ENCODE measurements around the gene MAP3K10. TPM values are rescaled to one million over a fixed set of nuclear protein-coding genes. Genes with fewer than 3 reads are reported as not detected.
A peak's percentile ranks its signal among the peaks of the same experiment; 100 is the strongest.
"Not testable (repeated sequence)": the region's sequence is repeated elsewhere in the genome, so short reads cannot be mapped to it uniquely, and the experiment has no call there.

MAP3K10 gene
- total RNA-seq, 2 donors from 2014 or later = 13.2 to 28.4 TPM

DNA sequence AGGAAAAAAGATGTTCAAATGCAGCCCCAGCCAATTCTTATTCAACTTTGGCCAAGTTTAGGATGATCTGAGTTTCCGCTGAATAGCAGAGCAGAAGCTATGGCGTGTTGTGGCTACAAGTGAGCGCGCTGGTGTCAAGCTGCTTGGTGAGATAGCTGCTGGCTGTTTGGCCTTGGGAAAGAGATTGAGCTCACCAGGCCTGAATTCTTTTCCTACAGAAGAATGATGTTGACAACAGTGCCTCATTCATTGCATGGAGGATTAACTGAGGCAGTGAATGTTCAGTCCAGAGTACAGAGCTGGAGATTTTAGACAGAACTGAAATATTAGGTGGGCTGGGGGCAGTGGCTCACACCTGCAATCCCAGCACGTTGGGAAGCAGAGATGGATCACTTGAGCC, 31.5 kb upstream of the MAP3K10 start:
- DNase-seq (ENCODE audit: low spot score) = no peak
- H3K4me3 Mint-ChIP-seq = no peak overlapping the region
- ATAC-seq = no peak
- H3K36me3 Mint-ChIP-seq = no peaks in the 10 kb centered on the region
- H3K9me3 Mint-ChIP-seq = peaks cover 3% of the 10 kb centered on the region
- H3K27ac Mint-ChIP-seq = peak overlapping the region in 1 of 2 donors; percentile 79
- H3K27me3 Mint-ChIP-seq = no peaks in the 10 kb centered on the region
- H3K4me1 Mint-ChIP-seq (ENCODE audit: low read depth in 2 of 2) = peaks cover 20 to 30% of the 10 kb centered on the region in 2 donors

DNA sequence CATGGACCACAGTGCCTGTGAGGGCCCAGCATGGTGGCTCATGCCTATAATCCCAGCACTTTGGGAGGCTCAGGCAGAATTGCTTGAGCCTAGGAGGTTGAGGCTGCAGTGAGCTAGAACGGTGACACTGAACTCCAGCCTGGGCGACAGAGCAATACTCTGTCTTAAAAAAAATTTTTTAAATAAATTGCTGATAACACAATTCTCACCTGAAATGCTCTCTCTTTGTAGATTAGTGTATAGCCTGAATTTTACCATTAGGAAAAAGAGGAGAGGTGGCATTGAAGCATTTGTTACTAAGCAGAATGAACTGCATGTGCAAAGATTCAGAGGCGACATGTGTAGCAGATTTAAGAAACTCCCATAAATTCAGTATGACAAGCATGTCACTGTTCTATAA, 29.1 kb upstream of the MAP3K10 start:
- DNase-seq (ENCODE audit: low spot score) (no peak), ATAC-seq (no peak)
- Mint-ChIP-seq H3K9me3 (peaks cover 3% of the 10 kb centered on the region), H3K27ac (no peak overlapping the region), H3K4me3 (no peak overlapping the region), H3K36me3 (no peaks in the 10 kb centered on the region), H3K4me1 (ENCODE audit: low read depth in 2 of 2) (peaks cover 19 to 28% of the 10 kb centered on the region in 2 donors), H3K27me3 (no peaks in the 10 kb centered on the region)

DNA sequence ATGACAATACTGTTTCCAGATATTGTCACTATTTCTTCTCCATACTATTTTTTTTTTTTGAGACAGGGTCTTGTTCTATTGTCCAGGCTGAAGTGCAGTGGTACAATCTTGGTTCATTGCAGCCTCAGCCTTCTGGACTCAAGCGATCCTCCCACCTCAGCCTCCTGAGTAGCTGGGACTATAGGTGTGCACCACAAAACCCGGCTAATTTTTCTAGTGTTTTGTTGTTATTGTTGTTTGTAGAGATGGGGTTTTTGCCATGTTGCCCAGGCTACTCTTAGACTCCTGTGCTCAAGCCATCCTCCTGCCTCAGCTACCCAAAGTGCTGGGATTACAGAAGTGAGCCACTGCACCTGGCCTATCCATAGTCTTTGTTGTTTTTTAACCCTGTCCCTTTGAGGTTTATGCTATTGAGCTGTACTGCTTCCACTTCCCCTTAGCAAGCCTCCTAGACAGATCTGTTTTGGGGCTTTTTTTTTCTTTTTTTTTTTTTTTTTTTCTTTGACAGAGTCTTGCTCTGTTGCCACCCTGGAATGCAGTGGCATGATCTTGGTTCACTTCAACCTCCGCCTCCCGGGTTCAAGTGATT, 27.6 kb upstream of the MAP3K10 start:
- H3K4me3 Mint-ChIP-seq = no peak overlapping the region
- peak overlapping the region; percentile 23 to 75 for H3K27ac Mint-ChIP-seq
- no peaks in the 10 kb centered on the region for H3K27me3 Mint-ChIP-seq
- peaks cover 19 to 24% of the 10 kb centered on the region in 2 donors for H3K4me1 Mint-ChIP-seq (ENCODE audit: low read depth in 2 of 2)
- ATAC-seq = peak in 1 of 2 donors; percentile 20
- DNase-seq (ENCODE audit: low spot score) = no peak
- peaks cover 3% of the 10 kb centered on the region for H3K9me3 Mint-ChIP-seq
- H3K36me3 Mint-ChIP-seq = no peaks in the 10 kb centered on the region

DNA sequence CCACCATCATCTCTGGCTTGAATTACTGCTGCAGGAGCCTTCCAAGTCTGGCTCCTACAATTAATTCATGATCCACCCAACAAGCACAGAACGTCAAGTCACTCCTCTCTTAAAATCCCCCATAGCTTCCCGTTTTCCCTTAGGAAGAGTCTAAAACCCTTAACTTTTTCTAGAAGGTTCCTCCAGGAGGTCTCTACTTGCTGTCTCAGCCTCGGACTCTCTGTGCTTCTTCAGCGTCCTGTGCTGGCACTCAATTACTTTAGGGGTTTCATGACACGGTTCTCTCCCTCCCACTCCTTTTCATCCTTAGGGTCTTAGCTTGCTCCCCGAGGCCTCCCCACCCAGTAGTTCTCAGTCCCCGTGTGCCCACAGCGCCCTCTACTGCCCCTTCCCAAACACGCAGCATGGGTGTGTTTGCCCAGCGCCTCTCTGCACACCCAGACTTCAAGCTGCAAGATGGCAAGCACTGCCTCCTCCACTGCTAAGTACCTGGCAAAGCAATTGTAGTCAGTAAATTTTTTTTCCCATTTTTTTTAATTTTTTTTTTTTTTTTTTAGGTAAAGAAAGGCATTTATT, 25.8 kb upstream of the MAP3K10 start:
- Mint-ChIP-seq H3K4me3 (peak overlapping the region; percentile 41), H3K36me3 (no peaks in the 10 kb centered on the region), H3K27me3 (no peaks in the 10 kb centered on the region), H3K9me3 (peaks cover 3% of the 10 kb centered on the region), H3K4me1 (ENCODE audit: low read depth in 2 of 2) (peaks cover 19 to 23% of the 10 kb centered on the region in 2 donors), H3K27ac (peak overlapping the region in 1 of 2 donors; percentile 62)
- peak; percentile 68 for DNase-seq (ENCODE audit: low spot score)
- ATAC-seq = peak; percentile 82 to 86

DNA sequence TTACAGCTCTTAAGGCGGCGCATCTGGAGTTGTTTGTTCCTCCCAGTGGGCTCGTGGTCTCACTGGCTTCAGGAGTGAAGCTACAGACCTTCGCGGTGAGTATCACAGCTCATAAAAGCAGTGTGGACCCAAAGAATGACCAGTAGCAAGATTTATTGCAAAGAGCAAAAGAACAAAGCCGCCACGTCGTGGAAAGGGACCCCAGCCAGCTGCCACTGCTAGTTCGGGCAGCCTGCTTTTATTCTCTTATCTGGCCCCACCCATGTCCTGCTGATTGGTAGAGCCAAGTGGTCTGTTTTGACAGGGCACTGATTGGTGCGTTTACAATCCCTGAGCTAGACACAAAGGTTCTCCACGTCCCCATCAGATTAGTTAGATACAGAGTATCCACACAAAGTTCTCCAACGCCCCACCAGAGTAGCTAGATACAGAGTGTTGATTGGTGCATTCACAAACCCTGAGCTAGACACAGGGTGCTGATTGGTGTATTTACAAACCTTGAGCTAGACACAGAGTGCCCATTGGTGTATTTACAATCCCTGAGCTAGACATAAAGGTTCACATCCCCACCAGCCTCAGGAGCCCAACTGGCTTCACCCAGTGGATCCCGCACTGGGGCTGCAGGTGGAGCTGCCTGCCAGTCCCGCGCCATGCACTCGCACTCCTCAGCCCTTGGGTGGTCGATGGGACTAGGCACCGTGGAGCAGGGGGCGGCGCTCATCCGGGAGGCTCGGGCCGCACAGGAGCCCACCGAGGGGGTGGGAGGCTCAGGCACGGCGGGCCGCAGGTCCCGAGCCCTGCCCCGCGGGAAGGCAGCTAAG, 21.5 kb upstream of the MAP3K10 start:
- H3K4me1 Mint-ChIP-seq (ENCODE audit: low read depth in 2 of 2); H3K9me3 Mint-ChIP-seq; DNase-seq (ENCODE audit: low spot score); ATAC-seq; H3K36me3 Mint-ChIP-seq; H3K27ac Mint-ChIP-seq; H3K27me3 Mint-ChIP-seq; H3K4me3 Mint-ChIP-seq: not testable (repeated sequence)

DNA sequence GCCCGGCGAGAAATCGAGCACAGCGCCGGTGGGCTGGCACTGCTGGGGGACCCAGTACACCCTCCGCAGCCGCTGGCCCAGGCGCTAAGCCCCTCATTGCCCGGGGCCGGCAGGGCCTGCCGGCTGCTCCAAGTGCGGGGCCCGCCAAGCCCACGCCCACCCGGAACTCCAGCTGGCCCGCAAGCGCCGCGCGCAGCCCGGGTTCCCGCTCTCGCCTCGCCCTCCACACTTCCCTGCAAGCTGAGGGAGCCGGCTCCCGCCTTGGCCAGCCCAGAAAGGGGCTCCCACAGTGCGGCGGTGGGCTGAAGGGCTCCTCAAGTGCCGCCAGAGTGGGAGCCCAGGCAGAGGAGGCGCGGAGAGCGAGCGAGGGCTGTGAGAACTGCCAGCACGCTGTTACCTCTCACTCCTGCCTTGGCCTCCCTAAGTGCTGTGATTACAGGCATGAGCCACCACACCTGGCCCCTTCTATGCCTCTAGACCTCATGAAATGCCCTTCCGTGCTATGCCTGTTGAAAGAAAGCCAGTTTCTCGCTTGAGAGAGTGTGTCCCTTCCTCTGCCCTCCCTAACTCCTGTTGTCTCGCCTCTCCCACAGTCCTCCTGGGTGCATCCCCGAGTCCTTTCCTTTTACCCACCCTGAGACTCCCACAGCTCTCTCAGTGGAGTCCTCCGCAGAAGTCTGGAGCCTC, 20.8 kb upstream of the MAP3K10 start:
- not testable (repeated sequence) for H3K9me3 Mint-ChIP-seq; H3K4me1 Mint-ChIP-seq (ENCODE audit: low read depth in 2 of 2); H3K27me3 Mint-ChIP-seq; H3K4me3 Mint-ChIP-seq; H3K27ac Mint-ChIP-seq; DNase-seq (ENCODE audit: low spot score); H3K36me3 Mint-ChIP-seq; ATAC-seq

DNA sequence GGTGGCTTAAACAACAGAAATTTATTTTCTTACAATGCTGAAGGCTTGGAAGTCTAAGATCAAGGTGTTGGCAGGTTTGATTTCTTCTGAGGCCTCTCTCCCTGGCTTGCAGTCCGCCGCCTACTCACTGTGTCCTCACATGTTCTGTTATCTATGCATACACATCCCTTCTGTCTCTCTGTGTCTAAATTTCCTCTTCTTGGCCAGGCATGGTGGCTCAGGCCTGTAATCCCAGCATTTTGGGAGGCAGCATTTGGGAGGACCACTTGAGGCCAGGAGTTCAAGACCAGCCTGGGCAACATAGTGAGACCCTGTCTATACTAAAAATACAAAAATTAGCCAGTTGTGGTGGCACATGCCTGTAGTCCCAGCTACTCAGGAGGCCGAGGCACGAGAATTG, 19.9 kb upstream of the MAP3K10 start:
- H3K27me3 Mint-ChIP-seq = not testable (repeated sequence)

DNA sequence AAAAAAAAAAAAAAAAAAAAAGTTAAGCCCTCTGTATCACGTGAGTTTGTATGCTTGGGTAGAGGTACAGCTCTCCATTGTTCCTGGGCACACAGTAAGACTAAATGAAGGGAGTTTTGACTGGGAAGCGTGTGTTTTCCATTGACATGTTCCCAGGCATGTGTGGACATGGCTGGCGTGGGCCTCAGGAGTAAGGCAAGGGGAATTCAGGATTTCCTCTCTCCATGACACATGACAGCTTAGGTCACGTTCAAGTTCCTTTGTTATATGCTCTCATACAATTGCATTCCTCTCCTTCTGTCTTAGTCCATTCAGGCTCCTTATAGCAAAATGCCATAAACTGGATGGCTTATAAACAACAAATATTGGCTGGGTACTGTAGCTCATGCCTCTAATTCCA, 17.1 kb upstream of the MAP3K10 start:
- Mint-ChIP-seq H3K4me3 (no peak overlapping the region), H3K27ac (no peak overlapping the region), H3K36me3 (no peaks in the 10 kb centered on the region), H3K9me3 (no peaks in the 10 kb centered on the region), H3K27me3 (no peaks in the 10 kb centered on the region), H3K4me1 (ENCODE audit: low read depth in 2 of 2) (no peaks in the 10 kb centered on the region)
- ATAC-seq (no peak), DNase-seq (ENCODE audit: low spot score) (no peak)

More for the DNA sequence above, 19.9 kb upstream of the MAP3K10 start:
- DNase-seq (ENCODE audit: low spot score); H3K9me3 Mint-ChIP-seq; ATAC-seq; H3K4me3 Mint-ChIP-seq; H3K4me1 Mint-ChIP-seq (ENCODE audit: low read depth in 2 of 2); H3K27ac Mint-ChIP-seq; H3K36me3 Mint-ChIP-seq: not testable (repeated sequence)

DNA sequence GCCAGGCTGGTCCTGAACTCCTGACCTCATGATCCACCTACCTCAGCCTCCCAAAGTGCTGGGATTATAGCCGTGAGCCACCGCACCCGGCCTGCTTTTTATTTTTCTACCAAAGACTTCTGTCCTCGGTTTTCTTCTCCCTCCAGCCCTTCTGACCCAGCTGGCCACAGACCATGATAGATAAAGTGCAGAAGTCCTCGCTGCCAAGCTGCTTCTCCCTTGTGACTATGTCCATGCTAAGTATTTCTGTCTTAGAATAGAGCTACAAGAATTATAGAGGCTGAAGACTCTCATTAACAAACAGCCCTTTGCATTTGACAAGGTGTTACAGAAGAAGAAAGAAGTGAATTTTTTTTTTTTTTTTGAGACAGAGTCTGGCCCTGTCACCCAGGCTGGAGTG, 15.4 kb upstream of the MAP3K10 start:
- no peaks in the 10 kb centered on the region for H3K4me1 Mint-ChIP-seq (ENCODE audit: low read depth in 2 of 2)
- ATAC-seq = no peak
- H3K36me3 Mint-ChIP-seq = no peaks in the 10 kb centered on the region
- no peak overlapping the region for H3K27ac Mint-ChIP-seq
- no peak overlapping the region for H3K4me3 Mint-ChIP-seq
- no peaks in the 10 kb centered on the region for H3K9me3 Mint-ChIP-seq
- DNase-seq (ENCODE audit: low spot score) = no peak
- peaks cover 5 to 8% of the 10 kb centered on the region in 2 donors for H3K27me3 Mint-ChIP-seq

DNA sequence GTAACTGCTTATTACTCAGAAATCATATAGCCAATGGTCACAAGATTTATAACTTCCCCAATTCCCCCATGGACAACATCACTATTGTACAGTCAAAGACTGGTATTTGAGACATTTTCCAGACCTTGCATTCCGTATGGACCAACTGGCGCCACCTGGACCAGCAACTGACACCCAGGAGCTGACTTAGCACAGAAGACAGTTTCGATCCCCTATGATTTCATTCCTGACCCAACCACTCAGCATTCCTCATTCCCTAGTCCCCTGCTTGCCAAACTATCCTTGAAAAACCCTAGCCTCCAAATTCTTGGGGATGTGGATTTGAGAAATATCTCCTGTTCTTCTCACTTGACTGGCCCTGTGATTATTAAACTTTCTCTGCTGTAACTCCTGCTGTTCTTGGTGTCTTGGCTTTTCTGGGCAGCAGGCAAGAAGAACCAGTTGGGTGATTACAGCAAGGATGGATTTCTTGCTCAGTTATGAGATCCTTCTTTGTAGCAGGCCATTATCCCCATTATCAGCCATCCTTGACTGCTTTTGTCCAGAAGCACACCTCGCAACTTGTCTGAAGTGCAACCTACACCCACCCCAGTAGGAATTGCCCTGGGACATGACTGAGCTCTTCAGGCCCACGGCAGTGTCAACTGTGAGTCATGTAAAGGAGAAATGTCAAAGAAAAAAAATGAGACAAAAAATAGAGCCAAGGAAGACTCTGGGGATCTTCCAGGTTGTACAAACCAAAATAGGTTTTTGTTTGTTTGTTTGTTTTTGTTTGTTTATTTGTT, 13.7 kb upstream of the MAP3K10 start:
- Mint-ChIP-seq H3K4me1 (ENCODE audit: low read depth in 2 of 2) (no peaks in the 10 kb centered on the region), H3K27ac (no peak overlapping the region), H3K27me3 (peaks cover 5 to 8% of the 10 kb centered on the region in 2 donors), H3K36me3 (no peaks in the 10 kb centered on the region), H3K4me3 (no peak overlapping the region), H3K9me3 (no peaks in the 10 kb centered on the region)
- no peak for DNase-seq (ENCODE audit: low spot score)
- ATAC-seq = no peak

DNA sequence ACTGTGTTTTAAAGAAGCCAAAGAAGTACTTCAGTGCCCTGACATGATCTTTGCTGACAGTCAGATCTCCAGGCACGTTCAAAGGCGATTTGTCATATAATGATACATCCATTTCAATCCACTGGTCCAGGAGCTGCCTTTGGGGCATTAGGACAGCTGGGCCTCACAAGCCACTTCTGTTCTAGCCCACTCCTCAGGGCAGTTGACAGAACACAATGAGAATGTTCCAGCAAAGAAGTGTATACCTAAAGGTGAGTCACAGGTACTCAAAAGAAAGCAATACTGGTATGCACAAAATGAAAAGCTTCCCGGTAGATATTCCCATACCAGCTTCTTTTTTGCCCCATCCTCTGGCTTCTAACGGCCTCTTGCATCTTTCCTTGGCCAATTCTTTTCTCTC, 12.5 kb upstream of the MAP3K10 start:
- no peaks in the 10 kb centered on the region for H3K4me1 Mint-ChIP-seq (ENCODE audit: low read depth in 2 of 2)
- H3K27me3 Mint-ChIP-seq = peaks cover 5 to 8% of the 10 kb centered on the region in 2 donors
- no peak overlapping the region for H3K27ac Mint-ChIP-seq
- no peaks in the 10 kb centered on the region for H3K9me3 Mint-ChIP-seq
- H3K4me3 Mint-ChIP-seq = no peak overlapping the region
- no peak for DNase-seq (ENCODE audit: low spot score)
- no peak for ATAC-seq
- no peaks in the 10 kb centered on the region for H3K36me3 Mint-ChIP-seq

DNA sequence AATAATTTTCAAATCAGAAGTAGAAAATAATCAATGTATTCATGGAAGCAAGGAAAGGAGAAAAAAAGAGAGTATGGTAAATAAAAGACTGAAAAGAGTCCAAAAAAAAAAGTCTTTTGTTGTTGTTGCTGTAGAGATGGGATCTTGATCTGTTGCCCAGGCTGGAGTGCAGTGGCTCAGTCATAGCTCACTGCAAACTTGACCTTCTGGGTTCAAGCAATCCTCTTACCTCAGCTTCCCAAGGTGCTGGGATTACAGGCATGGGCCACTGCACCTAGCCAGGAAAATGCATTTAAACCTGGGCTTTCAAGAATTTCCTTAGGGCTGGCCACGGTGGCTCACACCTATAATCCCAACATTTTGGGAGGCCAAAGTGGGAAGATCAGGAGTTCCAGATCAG, 7.0 kb upstream of the MAP3K10 start:
- peaks cover 5 to 8% of the 10 kb centered on the region in 2 donors for H3K27me3 Mint-ChIP-seq
- no peak overlapping the region for H3K4me3 Mint-ChIP-seq
- H3K9me3 Mint-ChIP-seq = no peaks in the 10 kb centered on the region
- H3K27ac Mint-ChIP-seq = no peak overlapping the region
- DNase-seq (ENCODE audit: low spot score) (no peak), ATAC-seq (no peak)
- no peaks in the 10 kb centered on the region for H3K36me3 Mint-ChIP-seq
- H3K4me1 Mint-ChIP-seq (ENCODE audit: low read depth in 2 of 2) = no peaks in the 10 kb centered on the region
